Fibroblast of villous mesenchyme (primary cell): ENCODE results near the gene SMCO3. TPM values are rescaled to one million over a fixed set of nuclear protein-coding genes. Genes with fewer than 3 reads are reported as not detected.

Experiments
- DNase-seq: peaks from one replicate; pipeline ENCODE4 v3.0.0-alpha.2; 2010; ENCODE audit warnings: low read depth
- H3K4me3 ChIP-seq: 2 replicates; pipeline ENCODE4 v1.5.1; 2011; ENCODE audit warnings: low read depth, mild to moderate bottlenecking, low read length
- CTCF ChIP-seq: IDR thresholded peaks from 2 replicates; pipeline ENCODE4 v1.5.1; 2012; ENCODE audit warnings: low read depth, mild to moderate bottlenecking, low read length; ENCODE audit not compliant: insufficient read depth
- total RNA-seq: library from RNA; depleted of rRNA; stranded (reverse); fragments of >200 nt; gene quantifications from 2 replicates; pipeline ENCODE4 v1.2.3, GENCODE V29; 2012

The SMCO3 gene
- total RNA-seq, 1 donor: under 0.01 TPM

GRCh38 chr12:14780859-14781258 lies 33.1 kb downstream of the SMCO3 start:
- no peak for DNase-seq
- no peak overlapping the region for H3K4me3 ChIP-seq
- no peak for TF ChIP-seq CTCF

- TF ChIP-seq CTCF: no peak
Observed at GRCh38 chr12:14779834-14780233, 34.1 kb downstream of the SMCO3 start.

GRCh38 chr12:14777271-14777670 lies 36.7 kb downstream of the SMCO3 start:
- no peak overlapping the region for H3K4me3 ChIP-seq
- no peak for TF ChIP-seq CTCF
- DNase-seq: no peak

More at GRCh38 chr12:14779834-14780233, 34.1 kb downstream of the SMCO3 start:
- DNase-seq: peak; percentile 36
- no peak overlapping the region for H3K4me3 ChIP-seq

GRCh38 chr12:14776236-14776961 lies 37.6 kb downstream of the SMCO3 start:
- no peak for DNase-seq
- H3K4me3 ChIP-seq: peak overlapping the region; percentile 84
- peak; percentile 39 for TF ChIP-seq CTCF

- no peak for TF ChIP-seq CTCF
- DNase-seq: peak; percentile 85
- peak overlapping the region; percentile 84 for H3K4me3 ChIP-seq
Observed at GRCh38 chr12:14775636-14775980, 38.4 kb downstream of the SMCO3 start.

- no peak for TF ChIP-seq CTCF
- peak overlapping the region; percentile 84 for H3K4me3 ChIP-seq
- DNase-seq: peak; percentile 80
Observed at GRCh38 chr12:14774906-14775635, 38.9 kb downstream of the SMCO3 start.
